Muscle of arm (tissue), 14 donors: ENCODE data around the gene WDHD1. TPM values are rescaled to one million over a fixed set of nuclear protein-coding genes. Genes with fewer than 3 reads are reported as not detected.
A peak's percentile ranks its signal among the peaks of the same experiment; 100 is the strongest.
"Not testable (repeated sequence)": the region's sequence is repeated elsewhere in the genome, so short reads cannot be mapped to it uniquely, and the experiment has no call there.

Experiments used
- DNase-seq: peaks from one replicate; pipeline ENCODE4 v3.0.0-alpha.2; 2013
- long read RNA-seq, 11 donors: transcript quantifications; one replicate each; lab custom pipeline, GENCODE V29; 2026
- polyA plus RNA-seq, 12 donors: library from polyadenylated mRNA; unstranded; fragments of 120-200 nt; gene quantifications; one replicate each; pipeline ENCODE4 v1.2.1, GENCODE V29; 2013; ENCODE audit not compliant: insufficient read length in 12 of 12

Gene WDHD1, protein sequence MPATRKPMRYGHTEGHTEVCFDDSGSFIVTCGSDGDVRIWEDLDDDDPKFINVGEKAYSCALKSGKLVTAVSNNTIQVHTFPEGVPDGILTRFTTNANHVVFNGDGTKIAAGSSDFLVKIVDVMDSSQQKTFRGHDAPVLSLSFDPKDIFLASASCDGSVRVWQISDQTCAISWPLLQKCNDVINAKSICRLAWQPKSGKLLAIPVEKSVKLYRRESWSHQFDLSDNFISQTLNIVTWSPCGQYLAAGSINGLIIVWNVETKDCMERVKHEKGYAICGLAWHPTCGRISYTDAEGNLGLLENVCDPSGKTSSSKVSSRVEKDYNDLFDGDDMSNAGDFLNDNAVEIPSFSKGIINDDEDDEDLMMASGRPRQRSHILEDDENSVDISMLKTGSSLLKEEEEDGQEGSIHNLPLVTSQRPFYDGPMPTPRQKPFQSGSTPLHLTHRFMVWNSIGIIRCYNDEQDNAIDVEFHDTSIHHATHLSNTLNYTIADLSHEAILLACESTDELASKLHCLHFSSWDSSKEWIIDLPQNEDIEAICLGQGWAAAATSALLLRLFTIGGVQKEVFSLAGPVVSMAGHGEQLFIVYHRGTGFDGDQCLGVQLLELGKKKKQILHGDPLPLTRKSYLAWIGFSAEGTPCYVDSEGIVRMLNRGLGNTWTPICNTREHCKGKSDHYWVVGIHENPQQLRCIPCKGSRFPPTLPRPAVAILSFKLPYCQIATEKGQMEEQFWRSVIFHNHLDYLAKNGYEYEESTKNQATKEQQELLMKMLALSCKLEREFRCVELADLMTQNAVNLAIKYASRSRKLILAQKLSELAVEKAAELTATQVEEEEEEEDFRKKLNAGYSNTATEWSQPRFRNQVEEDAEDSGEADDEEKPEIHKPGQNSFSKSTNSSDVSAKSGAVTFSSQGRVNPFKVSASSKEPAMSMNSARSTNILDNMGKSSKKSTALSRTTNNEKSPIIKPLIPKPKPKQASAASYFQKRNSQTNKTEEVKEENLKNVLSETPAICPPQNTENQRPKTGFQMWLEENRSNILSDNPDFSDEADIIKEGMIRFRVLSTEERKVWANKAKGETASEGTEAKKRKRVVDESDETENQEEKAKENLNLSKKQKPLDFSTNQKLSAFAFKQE
- polyA plus RNA-seq, result 10 to 100 TPM in 4 of 12 donors, 1 to 10 TPM in 7, not detected in 1; 5.4 to 18.4 (median 9.9) TPM
- long read RNA-seq, donor 1, result 0 reads
- long read RNA-seq, donor 2, full-length matches to known transcripts, result 1 of 1 reads
- long read RNA-seq, donor 2, partial matches to known transcripts, result 0 of 1 reads
- long read RNA-seq, donor 2, other reads (novel, unspliced or antisense), result 0 of 1 reads
- long read RNA-seq, donor 3, result 0 reads
- long read RNA-seq, donor 4, result 0 reads
- long read RNA-seq, donor 5, full-length matches to known transcripts, result 1 of 1 reads
- long read RNA-seq, donor 5, partial matches to known transcripts, result 0 of 1 reads
- long read RNA-seq, donor 5, other reads (novel, unspliced or antisense), result 0 of 1 reads
- long read RNA-seq, donor 6, result 0 reads
- long read RNA-seq, donor 7, full-length matches to known transcripts, result 1 of 1 reads
- long read RNA-seq, donor 7, partial matches to known transcripts, result 0 of 1 reads
- long read RNA-seq, donor 7, other reads (novel, unspliced or antisense), result 0 of 1 reads
- long read RNA-seq, donor 8, result 0 reads
- long read RNA-seq, donor 9, partial matches to known transcripts, result 0 of 1 reads
- long read RNA-seq, donor 9, other reads (novel, unspliced or antisense), result 0 of 1 reads
- long read RNA-seq, donor 10, result 0 reads
- long read RNA-seq, donor 11, full-length matches to known transcripts, result 2 of 2 reads
- long read RNA-seq, donor 11, partial matches to known transcripts, result 0 of 2 reads
- long read RNA-seq, donor 11, other reads (novel, unspliced or antisense), result 0 of 2 reads

DNA sequence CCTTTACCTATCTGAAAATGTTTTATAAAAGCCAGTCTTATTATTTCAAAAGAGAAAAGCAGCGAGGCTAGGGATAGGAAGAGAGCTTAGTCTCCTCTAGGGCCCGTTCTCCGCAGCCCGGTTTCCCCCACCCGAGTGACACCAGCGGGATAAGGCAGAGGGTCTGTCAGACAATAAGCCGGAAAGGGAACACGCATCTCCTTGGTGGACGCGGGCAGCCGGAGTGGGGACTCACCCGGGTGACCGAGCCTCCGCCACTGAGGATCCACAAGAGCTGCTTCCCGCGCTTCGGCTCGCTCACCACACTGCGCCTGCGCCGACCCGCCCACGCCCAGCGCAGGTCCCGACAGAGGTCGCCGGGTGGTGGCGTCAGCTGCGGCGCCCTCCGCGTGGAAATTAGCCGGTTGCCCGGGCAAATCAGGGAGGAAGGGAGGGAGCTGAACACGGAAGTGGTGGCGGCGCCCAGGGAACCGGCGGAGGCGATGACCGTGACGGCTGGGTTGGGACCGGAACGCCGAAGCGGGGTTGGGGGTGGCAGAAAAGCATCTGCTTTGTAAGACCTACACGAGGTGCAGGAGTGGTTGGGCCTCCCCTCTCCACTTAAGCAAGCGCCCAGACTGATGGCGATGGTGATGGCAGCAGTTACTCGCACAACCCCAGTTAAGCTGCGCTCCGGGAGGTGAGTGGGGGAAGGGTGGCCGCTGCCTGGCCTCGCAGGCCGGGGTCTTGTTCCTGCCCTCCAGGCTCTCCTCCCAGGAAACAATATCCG is at the start of gene WDHD1, which contains the start of gene SOCS4:
WDHD1 (minus strand) TSS at position 307 of the 769 bp plus-strand sequence. CDS start 312 bp downstream, outside the sequence.
SOCS4 (plus strand) TSS at position 444 of the 769 bp plus-strand sequence. CDS start 15,806 bp downstream, outside the sequence.
- DNase-seq, result peak; percentile 94

DNA sequence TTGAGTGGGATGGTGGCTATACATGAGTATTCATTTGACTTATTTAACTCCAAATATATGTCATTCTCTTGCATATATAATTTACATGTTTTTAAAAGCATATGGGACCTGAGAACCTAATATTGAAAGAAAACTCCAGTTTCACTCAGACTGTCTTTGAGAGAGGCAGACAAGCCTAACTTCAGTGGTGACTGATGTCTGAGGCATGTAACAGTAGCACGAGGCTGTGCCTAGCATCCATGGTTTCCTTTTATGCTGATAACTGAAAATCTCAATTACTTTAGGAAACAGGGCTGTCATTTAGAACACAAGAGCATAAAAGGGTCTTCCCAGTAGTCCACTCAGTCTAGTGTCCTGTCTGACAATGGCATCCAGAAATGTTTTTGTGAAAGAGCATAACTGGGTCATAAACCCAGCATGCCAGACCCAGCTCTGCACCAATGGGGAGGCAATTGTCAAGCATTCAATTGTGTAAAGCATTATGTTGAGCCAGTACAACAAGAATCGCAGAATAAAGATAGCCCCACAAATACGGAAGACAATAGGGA is 48.8 kb upstream of the WDHD1 start:
- no peak for DNase-seq

DNA sequence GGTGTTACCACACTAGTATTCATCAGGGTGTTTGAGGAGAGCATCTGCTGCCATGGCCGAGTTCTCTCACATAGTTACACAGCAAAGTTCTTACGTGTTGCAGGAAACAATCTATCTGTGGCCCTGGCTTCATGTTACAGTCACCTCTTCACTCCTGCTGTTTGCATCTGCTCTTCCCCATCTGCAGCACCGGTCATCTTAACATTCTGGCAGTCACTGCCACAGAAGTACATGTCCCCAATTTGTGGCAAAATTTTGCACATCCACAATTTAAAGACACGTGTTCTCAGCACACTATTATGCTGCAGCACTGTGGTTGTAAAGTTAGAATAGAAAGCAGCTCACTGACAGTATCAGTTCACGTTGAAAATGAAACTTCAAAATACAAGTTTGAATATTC is 47.8 kb upstream of the WDHD1 start:
- DNase-seq, result no peak

DNA sequence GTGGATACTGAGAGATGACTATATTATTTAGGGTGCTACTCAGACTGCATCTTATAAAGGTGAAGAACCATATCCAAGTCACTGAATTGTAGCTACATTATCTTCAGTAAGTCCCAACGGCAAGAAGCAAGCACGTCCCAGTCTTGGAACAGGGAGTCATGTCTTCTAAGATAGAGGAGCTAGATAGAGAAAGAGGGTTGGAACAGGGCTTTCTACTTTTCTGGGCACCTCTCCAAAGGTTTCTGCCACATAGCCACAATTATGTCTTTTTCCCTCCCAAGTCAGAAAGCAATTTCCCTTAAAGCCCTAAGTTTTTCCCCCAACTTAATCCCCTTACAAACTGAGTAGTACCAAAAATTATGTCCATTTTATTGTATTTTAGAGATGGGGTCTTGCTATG is 47.0 kb upstream of the WDHD1 start:
- DNase-seq, result no peak

DNA sequence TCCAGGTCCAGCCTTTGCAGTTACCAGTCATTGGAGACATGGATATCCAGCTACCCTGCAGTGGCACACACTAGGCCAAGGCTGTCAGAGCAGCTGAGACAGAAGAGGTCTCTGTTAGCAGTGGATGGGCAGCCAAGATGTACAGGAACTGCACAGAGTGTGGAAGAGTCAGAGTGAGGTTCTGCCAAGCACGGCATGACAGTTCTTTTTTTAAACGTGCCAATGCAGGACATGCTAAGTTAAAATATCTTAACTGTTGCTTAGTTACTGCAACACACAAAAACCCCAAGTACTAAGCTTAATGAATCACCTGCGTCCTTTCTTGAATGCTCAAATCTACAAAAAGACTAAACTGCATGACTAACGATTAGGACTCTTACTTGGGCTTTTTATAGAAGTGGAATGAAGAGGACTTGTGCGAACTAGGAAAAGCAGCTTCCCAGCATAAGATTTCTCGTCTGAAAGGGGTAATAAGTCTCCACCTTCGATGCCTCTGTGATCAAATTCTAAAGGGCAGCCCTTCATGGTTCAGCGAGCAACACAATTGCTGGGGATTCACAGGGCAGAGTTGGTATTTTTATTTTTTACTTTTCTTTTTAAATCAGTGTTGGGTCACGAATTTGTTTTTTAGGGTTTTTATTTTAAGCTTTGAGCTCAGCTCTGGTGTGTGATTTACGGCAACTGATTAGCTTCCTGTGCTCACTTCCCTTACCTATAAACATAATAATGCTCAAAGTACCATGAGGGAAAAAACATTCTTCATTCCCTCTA is 45.2 kb upstream of the WDHD1 start:
- DNase-seq, result no peak

DNA sequence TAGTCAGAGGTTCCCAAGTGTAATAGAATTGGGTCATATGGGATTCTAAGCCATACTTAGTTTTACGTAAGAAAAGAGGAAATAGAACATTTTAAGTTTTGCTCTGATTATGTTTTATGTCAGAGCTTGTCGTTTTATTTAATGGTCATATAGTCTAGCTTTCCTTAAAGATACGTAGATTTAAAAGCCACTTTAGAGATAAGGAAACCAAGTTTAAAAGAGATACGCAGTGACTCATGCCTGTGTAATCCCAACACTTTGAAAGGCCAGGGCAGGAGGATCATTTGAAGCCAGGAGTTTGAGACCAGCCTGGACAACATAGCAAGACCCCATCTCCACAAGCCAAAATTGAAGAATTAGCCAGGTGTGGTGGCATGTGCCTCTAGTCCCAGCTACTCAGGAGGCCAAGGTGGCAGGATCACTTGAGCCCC is 44.1 kb upstream of the WDHD1 start:
- DNase-seq, result no peak

DNA sequence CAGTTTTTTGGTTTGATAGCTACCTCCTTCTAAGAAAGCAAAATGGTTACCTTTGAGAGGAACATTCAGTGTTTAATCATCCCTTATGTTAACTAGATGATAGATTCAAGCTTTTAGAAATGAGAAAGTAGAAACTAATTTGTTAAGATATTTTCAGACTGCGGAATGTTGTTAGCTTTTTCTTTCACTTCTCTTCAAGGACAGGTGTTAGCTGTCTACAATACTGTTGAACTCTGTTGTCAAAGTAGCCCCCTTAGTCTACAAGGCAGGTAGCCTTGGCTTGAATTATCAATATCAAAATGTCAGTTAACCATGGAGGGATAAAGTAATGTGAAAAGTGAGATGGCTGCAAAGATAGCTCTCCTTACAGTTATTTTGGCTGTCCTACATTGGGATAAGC is 39.3 kb upstream of the WDHD1 start:
- DNase-seq, result no peak

DNA sequence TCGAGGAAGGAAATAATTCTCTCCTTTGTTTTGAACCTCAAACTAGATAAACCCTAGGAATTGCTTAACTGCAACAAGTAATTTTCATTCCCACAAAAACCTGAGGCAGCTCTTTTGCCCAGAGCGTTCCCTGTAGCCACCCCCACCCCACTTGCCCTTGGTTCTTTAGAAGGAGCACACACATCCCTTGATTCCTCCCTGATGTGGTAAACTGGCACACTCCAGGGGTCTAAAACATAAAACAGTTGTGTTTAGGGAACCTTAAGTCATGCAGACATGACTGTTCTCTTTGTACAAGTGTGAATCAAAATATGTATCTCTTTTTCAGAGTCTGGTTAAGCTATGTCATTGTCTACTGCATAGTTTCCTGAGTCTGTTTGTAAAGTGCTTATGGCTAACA is 38.5 kb upstream of the WDHD1 start:
- DNase-seq, result no peak

DNA sequence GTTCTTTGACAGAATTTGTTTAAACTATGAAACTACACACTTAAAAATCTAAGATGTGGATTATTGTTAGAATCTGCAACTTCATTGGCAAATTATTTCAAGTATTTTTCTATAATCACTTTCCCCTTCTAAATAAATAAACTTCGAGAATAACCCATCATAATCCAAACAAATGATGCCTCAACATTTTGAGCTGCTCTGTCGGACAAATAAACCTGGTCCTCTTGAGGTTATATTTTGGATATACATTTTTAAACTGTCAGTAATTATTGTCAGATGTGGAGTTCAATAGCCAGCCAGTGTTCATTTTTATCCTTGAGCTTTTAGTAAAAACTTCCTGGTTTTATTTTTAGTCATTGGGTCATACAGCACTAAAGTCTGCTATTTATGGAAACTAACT is 38.0 kb upstream of the WDHD1 start:
- not testable (repeated sequence) for DNase-seq

DNA sequence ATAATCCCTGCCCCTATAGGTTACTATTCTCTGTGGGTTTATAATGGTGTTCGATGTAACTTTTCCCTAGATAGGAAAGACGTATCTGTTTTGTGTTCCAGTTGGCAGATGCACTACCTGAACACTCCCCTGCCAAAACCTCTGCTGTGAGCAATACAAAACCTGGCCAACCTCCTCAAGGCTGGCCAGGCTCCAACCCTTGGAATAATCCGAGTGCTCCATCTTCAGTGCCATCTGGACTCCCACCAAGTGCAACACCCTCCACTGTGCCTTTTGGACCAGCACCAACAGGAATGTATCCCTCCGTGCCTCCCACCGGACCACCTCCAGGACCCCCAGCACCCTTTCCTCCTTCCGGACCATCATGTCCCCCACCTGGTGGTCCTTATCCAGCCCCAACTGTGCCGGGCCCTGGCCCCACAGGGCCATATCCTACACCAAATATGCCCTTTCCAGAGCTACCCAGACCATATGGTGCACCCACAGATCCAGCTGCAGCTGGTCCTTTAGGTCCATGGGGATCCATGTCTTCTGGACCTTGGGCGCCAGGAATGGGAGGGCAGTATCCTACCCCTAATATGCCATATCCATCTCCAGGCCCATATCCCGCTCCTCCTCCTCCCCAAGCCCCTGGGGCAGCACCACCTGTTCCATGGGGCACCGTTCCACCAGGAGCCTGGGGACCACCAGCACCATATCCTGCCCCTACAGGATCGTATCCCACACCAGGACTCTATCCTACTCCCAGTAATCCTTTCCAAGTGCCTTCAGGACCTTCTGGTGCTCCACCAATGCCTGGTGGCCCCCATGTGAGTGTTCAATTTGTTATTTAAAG is 35.8 kb upstream of the WDHD1 start:
- no peak for DNase-seq

DNA sequence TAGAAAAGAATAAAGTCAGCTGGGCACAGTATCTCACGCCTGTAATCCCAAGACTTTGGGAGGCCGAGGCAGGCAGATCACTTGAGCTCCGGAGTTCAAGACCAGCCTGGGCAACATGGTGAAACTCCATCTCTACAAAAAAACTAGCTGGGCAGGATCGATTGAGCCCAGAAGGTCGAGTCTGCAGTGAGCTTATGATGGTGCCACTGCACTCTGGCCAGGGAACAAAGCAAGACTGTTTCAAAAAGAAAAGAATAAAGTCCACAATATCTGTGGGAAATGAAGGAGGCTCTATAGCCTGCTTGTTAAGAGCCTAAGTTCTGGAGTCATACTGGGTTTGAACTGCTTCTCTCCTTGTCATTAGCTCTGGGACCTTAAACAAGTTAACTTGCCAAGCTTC is 32.4 kb upstream of the WDHD1 start:
- no peak for DNase-seq

DNA sequence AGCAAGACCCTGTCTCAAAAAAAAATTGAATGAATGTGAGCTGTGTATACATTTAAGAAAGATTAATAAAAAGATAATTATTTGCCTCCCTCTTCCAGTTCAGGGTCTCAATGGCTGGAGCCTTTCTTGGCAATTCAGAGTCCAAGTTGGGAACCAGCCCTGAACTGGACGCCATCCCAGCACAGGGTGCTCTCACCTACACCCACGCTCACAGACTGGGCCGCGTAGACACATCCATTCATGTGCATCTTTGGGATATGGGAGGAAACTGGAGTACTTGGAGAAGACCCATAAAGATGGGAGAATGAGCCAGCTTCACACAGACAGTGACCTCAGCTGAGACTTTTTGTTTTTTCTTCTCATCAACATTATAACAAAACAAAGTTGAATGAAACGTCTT is 31.0 kb upstream of the WDHD1 start:
- no peak for DNase-seq

DNA sequence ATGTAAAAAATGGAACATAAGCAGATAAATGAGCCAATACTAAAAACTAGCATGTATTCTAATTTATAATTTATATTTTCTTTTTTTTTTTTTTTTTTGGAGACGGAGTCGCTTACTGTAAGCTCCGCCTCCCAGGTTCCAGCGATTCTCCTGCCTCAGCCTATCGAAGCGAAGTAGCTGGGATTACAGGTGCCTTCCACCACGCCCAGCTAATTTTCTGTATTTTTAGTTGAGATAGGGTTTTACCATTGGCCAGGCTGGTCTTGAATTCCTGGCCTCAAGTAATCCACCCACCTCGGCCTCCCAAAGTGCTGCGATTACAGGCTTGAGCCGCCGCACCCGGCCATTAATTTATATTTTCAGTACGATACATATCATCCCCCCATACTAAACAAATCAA is 27.2 kb upstream of the WDHD1 start:
- no peak for DNase-seq

DNA sequence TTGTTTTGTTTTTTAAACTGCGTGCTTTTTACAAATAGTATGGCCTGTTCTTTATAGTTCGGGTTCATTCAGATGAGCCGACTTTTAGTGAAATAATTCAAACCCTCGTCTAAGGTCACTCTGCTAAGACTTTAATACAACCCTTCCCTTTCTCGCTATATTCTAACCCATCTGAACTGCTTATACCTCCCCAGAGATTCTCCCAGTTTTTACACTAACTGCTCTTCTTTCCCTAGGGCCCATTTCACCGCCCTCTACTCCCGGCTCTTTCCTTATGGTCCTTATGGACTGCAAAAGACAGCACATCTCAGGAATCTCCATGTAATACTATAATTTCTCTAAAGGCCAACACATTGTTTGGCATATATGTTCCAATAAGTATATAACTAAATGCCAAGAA is 26.6 kb upstream of the WDHD1 start:
- DNase-seq, result no peak

DNA sequence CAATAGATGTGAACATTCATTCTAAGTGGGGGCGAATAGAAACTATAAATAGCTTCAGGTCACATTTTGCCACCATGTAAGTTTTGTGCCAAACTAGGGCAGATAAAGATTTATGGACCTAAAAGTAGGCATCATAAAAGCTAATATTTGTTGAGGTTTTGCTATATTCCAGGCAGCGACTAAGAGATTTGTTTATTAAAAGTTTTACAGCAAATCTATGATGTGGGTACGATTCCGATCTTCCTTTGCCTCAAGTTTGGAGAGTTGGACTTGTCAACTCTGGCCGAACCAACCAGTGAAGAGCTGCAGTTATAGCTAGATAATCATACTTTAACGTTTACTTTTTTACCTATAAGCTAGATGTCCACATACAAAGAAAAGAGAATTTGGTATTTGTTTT is 26.1 kb upstream of the WDHD1 start:
- no peak for DNase-seq

DNA sequence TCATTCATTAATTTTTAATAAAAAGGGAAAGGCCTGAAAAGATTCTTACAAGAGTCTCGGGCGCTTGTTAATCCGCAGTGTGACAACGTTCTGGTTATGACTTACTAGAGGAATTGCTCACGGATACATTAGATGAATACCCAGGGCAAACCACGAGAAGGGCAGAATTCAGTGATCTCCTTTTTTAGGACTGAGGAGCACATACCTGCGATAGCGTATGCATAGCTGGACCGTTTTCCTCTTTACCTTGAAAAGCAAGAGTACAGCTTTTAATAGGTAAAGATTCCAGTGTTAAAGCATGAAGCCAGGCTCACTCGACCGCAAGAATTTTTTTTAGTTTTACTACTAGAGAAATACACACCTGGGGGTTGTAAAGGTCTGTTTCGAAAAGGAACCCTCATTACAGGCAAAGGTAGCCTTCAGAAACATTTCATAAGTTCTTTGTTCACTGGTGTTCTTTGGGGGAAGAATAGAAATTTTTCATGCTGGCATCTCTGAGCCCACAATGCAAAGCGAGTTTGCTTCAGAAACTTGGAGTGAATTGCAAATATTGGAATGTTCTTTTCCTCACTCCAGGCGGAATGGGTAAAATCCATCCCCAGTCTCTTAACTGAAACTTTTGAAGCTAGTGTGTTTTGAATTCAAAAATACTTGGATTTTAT is 25.5 kb upstream of the WDHD1 start:
- DNase-seq, result peak; percentile 25
